K562 (cell line): Measurements from ENCODE around the gene RMP24.

ENCODE experiments used
- BRD4 ChIP-seq: fragments of 200-600 bp; sonication (generic); IDR thresholded peaks from 2 replicates; pipeline ENCODE4 v1.6.1; 2017; ENCODE audit warnings: inconsistent platforms
- CHD2 ChIP-seq: IDR thresholded peaks from 2 replicates; pipeline ENCODE4 v1.6.1; 2011; ENCODE audit warnings: low read depth, low read length
- FOXA1 ChIP-seq: fragments of 450-650 bp; IDR thresholded peaks from 2 replicates; pipeline ENCODE4 v1.6.1; 2016; ENCODE audit warnings: mild to moderate bottlenecking, borderline replicate concordance
- GTF2E2 ChIP-seq: fragments of 200-800 bp; sonication (Bioruptor generic); IDR thresholded peaks from 2 replicates; pipeline ENCODE4 v1.6.1; 2016; ENCODE audit warnings: missing genetic modification characterization, missing compliant biosample characterization
- HNRNPL ChIP-seq: fragments of 200-400 bp; formaldehyde crosslinking; IDR thresholded peaks from 2 replicates; pipeline ENCODE4 v1.6.1; 2017; ENCODE audit warnings: low read depth, mild to moderate bottlenecking, low read length
- JUNB ChIP-seq: fragments of 450-650 bp; formaldehyde crosslinking; conservative IDR thresholded peaks from 2 replicates; pipeline ENCODE4 v1.4.0; 2020; ENCODE audit warnings: mild to moderate bottlenecking
- JUND ChIP-seq, 2 experiments: IDR thresholded peaks; 2 replicates in 1 of 2; 3 replicates in 1 of 2; pipeline ENCODE4 v1.6.1; 2011; ENCODE audit warnings: borderline replicate concordance in 2 of 2, low read depth in 2 of 2, low read length in 2 of 2, improper control_type of control experiment in 1 of 2, missing biosample characterization in 1 of 2, missing genetic modification characterization in 1 of 2, missing genetic modification reagents in 1 of 2
- LCOR ChIP-seq: sonication (generic); formaldehyde crosslinking; IDR thresholded peaks from 2 replicates; pipeline ENCODE4 v1.8.0; 2022; ENCODE audit warnings: mild to moderate bottlenecking, missing genetic modification reagents
- NEUROD1 ChIP-seq: fragments of 150-350 bp; IDR thresholded peaks from 2 replicates; pipeline ENCODE4 v1.6.1; 2014; ENCODE audit warnings: borderline replicate concordance, low read length, low read depth; ENCODE audit not compliant: partially characterized antibody
- NFIX ChIP-seq: fragments of 250-450 bp; sonication (Bioruptor Pico); IDR thresholded peaks from 2 replicates; pipeline ENCODE4 v1.4.0; 2020; ENCODE audit warnings: low read depth, mild to moderate bottlenecking, moderate library complexity
- TBL1XR1 ChIP-seq, 2 experiments: IDR thresholded peaks; 2 replicates each; pipeline ENCODE4 v1.6.1; 2012; ENCODE audit warnings: improper control_type of control experiment in 2 of 2, low read length in 2 of 2, mild to moderate bottlenecking in 1 of 2
- U2AF2 ChIP-seq: fragments of 200-400 bp; formaldehyde crosslinking; optimal IDR thresholded peaks from 2 replicates; pipeline ENCODE3; 2017; ENCODE audit warnings: low read depth, mild to moderate bottlenecking, low read length
- USF1 ChIP-seq: sonication (generic); formaldehyde crosslinking; IDR thresholded peaks from 2 replicates; pipeline ENCODE4 v1.9.0; 2022; ENCODE audit warnings: mild to moderate bottlenecking, missing genetic modification reagents
- ZHX1 ChIP-seq: fragments of 150-350 bp; conservative IDR thresholded peaks from 2 replicates; pipeline ENCODE4 v1.6.1; 2014; ENCODE audit warnings: low read length
- ZNF436 ChIP-seq: fragments of 250-450, 450-650 bp; sonication (Bioruptor Pico); formaldehyde crosslinking; IDR thresholded peaks from 2 replicates; pipeline ENCODE4 v1.7.0; 2020; ENCODE audit warnings: mild to moderate bottlenecking
- ZNF592 ChIP-seq: fragments of 450-650 bp; IDR thresholded peaks from 2 replicates; pipeline ENCODE4 v1.6.1; 2017; ENCODE audit warnings: antibody characterized with exemption, mild to moderate bottlenecking
- ZNF75A ChIP-seq: fragments of 450-650 bp; formaldehyde crosslinking; IDR thresholded peaks from 2 replicates; pipeline ENCODE4 v1.4.0; 2020; ENCODE audit warnings: mild to moderate bottlenecking
- ZNF766 ChIP-seq: fragments of 200-800 bp; sonication (Bioruptor generic); conservative IDR thresholded peaks from 2 replicates; pipeline ENCODE4 v1.6.1; 2016; ENCODE audit warnings: missing genetic modification characterization, missing compliant biosample characterization
- TF ChIP-seq, protein P1 (sequence below): fragments of 250-450 bp; sonication (Bioruptor Pico); IDR thresholded peaks from 2 replicates; pipeline ENCODE4 v1.8.0; 2022; ENCODE audit warnings: inconsistent platforms, mild to moderate bottlenecking, moderate library complexity, borderline replicate concordance

The RMP24 gene

DNA sequence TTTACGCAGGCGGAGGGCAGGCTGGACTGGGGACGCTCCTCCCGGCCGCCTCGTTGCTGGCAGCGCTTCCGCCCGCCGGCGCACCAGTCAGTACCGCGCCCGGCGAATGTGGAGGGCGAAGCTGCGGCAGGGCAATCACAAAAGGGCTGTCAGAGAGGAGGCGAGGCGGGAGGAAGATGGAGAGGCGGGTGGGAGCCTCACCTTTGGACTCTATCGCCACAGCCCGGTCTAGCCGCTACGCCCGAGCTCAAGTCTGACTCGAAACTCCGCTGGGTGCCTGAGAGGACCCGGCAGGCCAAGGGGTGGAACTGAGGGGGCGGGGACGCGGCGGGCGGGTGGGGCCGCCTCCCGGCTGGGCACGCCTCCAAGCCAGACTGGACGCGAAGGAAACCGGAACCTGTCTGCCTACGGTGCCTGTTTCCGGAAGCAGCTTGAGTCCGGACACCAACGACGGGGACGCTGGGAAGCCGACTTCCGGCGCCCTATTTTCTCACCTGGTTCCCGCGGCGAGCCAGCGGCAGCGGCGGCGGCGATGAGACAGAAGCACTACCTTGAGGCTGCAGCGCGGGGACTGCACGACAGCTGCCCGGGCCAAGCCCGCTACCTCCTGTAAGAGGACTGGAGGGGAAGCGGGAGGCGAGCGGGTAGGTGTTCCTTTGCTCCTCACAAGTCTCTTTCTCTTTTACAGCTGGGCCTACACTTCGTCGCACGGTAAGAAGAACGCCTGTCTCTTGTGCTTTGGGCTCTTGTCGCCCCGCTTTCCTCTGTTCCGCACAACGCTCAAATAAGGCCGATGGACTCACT is at the start of gene RMP24 (continued):
- no peak for TF ChIP-seq USF1
- no peak for TF ChIP-seq ZNF592
- no peak for TF ChIP-seq NFIX
- TF ChIP-seq ZHX1 = no peak
- peak; percentile 19; the same call in 1 of the 2 replicates for TF ChIP-seq CHD2
- TF ChIP-seq LCOR (CRISPR knock-in tag) = 0 out of 2 replicates have a peak, but pooled peaks have one; percentile 17
- no peak for TF ChIP-seq U2AF2
- no peak for TF ChIP-seq ZNF766
- peak; percentile 80 for TF ChIP-seq JUND (IDR thresholded peaks at IDR 0.05; ENCODE audit: borderline replicate concordance, low read depth, low read length)
- TF ChIP-seq JUND (tag; IDR thresholded peaks at IDR 0.05; ENCODE audit: borderline replicate concordance, low read depth, low read length) = peak; percentile 45; the same call in 1 of the 3 replicates
- peak; percentile 31 to 85; a peak in 2 of 4 replicates for TF ChIP-seq TBL1XR1 (IDR thresholded peaks at IDR 0.05; ENCODE audit: low read length in 2 of 2)
- TF ChIP-seq BRD4 = no peak
- no peak for TF ChIP-seq FOXA1
- no peak for TF ChIP-seq HNRNPL
- TF ChIP-seq, protein P1, sequence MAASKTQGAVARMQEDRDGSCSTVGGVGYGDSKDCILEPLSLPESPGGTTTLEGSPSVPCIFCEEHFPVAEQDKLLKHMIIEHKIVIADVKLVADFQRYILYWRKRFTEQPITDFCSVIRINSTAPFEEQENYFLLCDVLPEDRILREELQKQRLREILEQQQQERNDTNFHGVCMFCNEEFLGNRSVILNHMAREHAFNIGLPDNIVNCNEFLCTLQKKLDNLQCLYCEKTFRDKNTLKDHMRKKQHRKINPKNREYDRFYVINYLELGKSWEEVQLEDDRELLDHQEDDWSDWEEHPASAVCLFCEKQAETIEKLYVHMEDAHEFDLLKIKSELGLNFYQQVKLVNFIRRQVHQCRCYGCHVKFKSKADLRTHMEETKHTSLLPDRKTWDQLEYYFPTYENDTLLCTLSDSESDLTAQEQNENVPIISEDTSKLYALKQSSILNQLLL = no peak
- peak; percentile 91 for TF ChIP-seq GTF2E2 (tag)
- TF ChIP-seq JUNB (CRISPR knock-in tag) = no peak
- TF ChIP-seq ZNF75A (CRISPR knock-in tag) = no peak
- TF ChIP-seq ZNF436 (CRISPR knock-in tag) = no peak
- TF ChIP-seq NEUROD1 = peak; percentile 87
